SK-N-SH (cell line): ENCODE measurements around the gene SCGB1D2. TPM values are rescaled to one million over a fixed set of nuclear protein-coding genes. Genes with fewer than 3 reads are reported as not detected.
A peak's percentile ranks its signal among the peaks of the same experiment; 100 is the strongest.
"Not testable (repeated sequence)": the region's sequence is repeated elsewhere in the genome, so short reads cannot be mapped to it uniquely, and the experiment has no call there.

ENCODE experiments used
- CTCF ChIA-PET: fragments of 300-600, 350-600 bp; formaldehyde crosslinking; extraction: SDS; loops from one replicate; lab custom pipeline; 2021; lab: Yijun Ruan, JAX
- POLR2A ChIA-PET: fragments of 350-600 bp; sonication (Branson Sonifier 250); formaldehyde crosslinking; extraction: SDS; loops from one replicate; lab custom pipeline; 2020; ENCODE audit warnings: antibody characterized with exemption, inconsistent platforms; lab: Yijun Ruan, JAX
- DNase-seq: peaks from one replicate; pipeline ENCODE4 v3.0.0; 2012
- H2AFZ ChIP-seq: fragments of 200-600 bp; sonication (generic); 2 replicates; pipeline ENCODE4 v1.8.1; 2016; ENCODE audit warnings: antibody characterized with exemption, mild to moderate bottlenecking, low read depth
- H3F3A ChIP-seq: fragments of 200-600 bp; sonication (generic); replicated peaks from 2 replicates; pipeline ENCODE3; 2016; ENCODE audit warnings: antibody characterized with exemption, mild to moderate bottlenecking; ENCODE audit not compliant: insufficient read depth
- H3K27ac ChIP-seq, 2 experiments: fragments of 200-500 bp in 1 of 2; fragments of 200-600 bp in 1 of 2; sonication (Bioruptor generic) in 1 of 2; sonication (generic), shearing (Covaris generic) in 1 of 2; 2 replicates each; pipeline versions ENCODE4 v1.5.1 to v1.6.1; 2014 to 2016; ENCODE audit warnings: low read depth in 2 of 2, inconsistent platforms in 1 of 2, low read length in 1 of 2, mild to moderate bottlenecking in 1 of 2, mixed read lengths in 1 of 2
- H3K27me3 ChIP-seq: fragments of 200-600 bp; sonication (generic), shearing (Covaris generic); 2 replicates; pipeline ENCODE4 v1.6.1; 2016; ENCODE audit warnings: mixed run types; ENCODE audit not compliant: insufficient read depth
- H3K36me3 ChIP-seq, 2 experiments: fragments of 200-500 bp in 1 of 2; fragments of 200-600 bp in 1 of 2; sonication (Bioruptor generic) in 1 of 2; sonication (generic) in 1 of 2; replicated peaks in 1 of 2; 2 replicates each; pipeline versions ENCODE3 to v1.5.1; 2014 to 2016; ENCODE audit warnings: low read length in 1 of 2, mild to moderate bottlenecking in 1 of 2; ENCODE audit not compliant: insufficient read depth in 2 of 2, control insufficient read depth in 1 of 2
- H3K4me1 ChIP-seq, 2 experiments: fragments of 200-500 bp in 1 of 2; fragments of 200-600 bp in 1 of 2; sonication (Bioruptor generic) in 1 of 2; sonication (generic), shearing (Covaris generic) in 1 of 2; 2 replicates each; pipeline versions ENCODE4 v1.5.1 to v1.6.1; 2014 to 2016; ENCODE audit warnings: low read depth in 1 of 2, low read length in 1 of 2, mixed run types in 1 of 2; ENCODE audit not compliant: insufficient read depth in 2 of 2, control insufficient read depth in 1 of 2
- H3K4me2 ChIP-seq: fragments of 200-600 bp; sonication (generic), shearing (Covaris generic); 2 replicates; pipeline ENCODE4 v1.6.1; 2017; ENCODE audit warnings: mixed run types
- H3K4me3 ChIP-seq, 2 experiments: fragments of 200-500 bp in 1 of 2; fragments of 200-600 bp in 1 of 2; sonication (Bioruptor generic) in 1 of 2; sonication (generic), shearing (Covaris generic) in 1 of 2; 2 replicates each; pipeline versions ENCODE4 v1.5.1 to v1.8.1; 2014 to 2016; ENCODE audit warnings: low read depth in 2 of 2, inconsistent platforms in 1 of 2, low read length in 1 of 2, mild to moderate bottlenecking in 1 of 2, mixed read lengths in 1 of 2, moderate library complexity in 1 of 2
- H3K79me2 ChIP-seq: fragments of 200-600 bp; sonication (generic); 2 replicates; pipeline ENCODE4 v1.8.1; 2017; ENCODE audit warnings: mild to moderate bottlenecking; ENCODE audit not compliant: insufficient read depth
- H3K9ac ChIP-seq: fragments of 200-600 bp; sonication (generic); 2 replicates; pipeline ENCODE4 v1.6.1; 2017; ENCODE audit warnings: mixed run types
- H3K9me2 ChIP-seq: fragments of 200-600 bp; sonication (generic); 2 replicates; pipeline ENCODE4 v1.6.1; 2017; ENCODE audit warnings: mixed run types
- H3K9me3 ChIP-seq: fragments of 200-600 bp; sonication (generic); 2 replicates; pipeline ENCODE4 v1.6.1; 2017; ENCODE audit warnings: mixed run types, mild to moderate bottlenecking, moderate library complexity
- H4K20me1 ChIP-seq: fragments of 200-600 bp; sonication (generic); 2 replicates; pipeline ENCODE4 v1.6.1; 2017; ENCODE audit warnings: mild to moderate bottlenecking, mixed run types; ENCODE audit not compliant: insufficient read depth
- CHD2 ChIP-seq: fragments of 150-350 bp; IDR thresholded peaks from 2 replicates; pipeline ENCODE4 v1.6.1; 2018; ENCODE audit warnings: low read length; ENCODE audit not compliant: partially characterized antibody
- ELF1 ChIP-seq: IDR thresholded peaks from 2 replicates; pipeline ENCODE4 v1.4.0; 2012
- EP300 ChIP-seq, 2 experiments: IDR thresholded peaks; 2 replicates each; pipeline versions ENCODE4 v1.4.0 to v1.6.1; 2012; ENCODE audit warnings: borderline replicate concordance in 1 of 2, low read depth in 1 of 2, low read length in 1 of 2
- FOXJ3 ChIP-seq: sonication (generic); formaldehyde crosslinking; IDR thresholded peaks from 2 replicates; pipeline ENCODE4 v1.5.1; 2020; ENCODE audit warnings: mild to moderate bottlenecking, missing genetic modification reagents
- FOXM1 ChIP-seq: IDR thresholded peaks from 2 replicates; pipeline ENCODE4 v1.4.0; 2012; ENCODE audit warnings: low read depth, mild to moderate bottlenecking
- GATA2 ChIP-seq: sonication (generic); formaldehyde crosslinking; IDR thresholded peaks from 2 replicates; pipeline ENCODE4 v1.5.0; 2020; ENCODE audit warnings: mild to moderate bottlenecking, missing genetic modification reagents
- MAX ChIP-seq: IDR thresholded peaks from 2 replicates; pipeline ENCODE4 v1.4.0; 2012; ENCODE audit warnings: low read depth
- MEF2A ChIP-seq: IDR thresholded peaks from 2 replicates; pipeline ENCODE4 v1.4.0; 2012; ENCODE audit warnings: low read depth, borderline replicate concordance
- MXI1 ChIP-seq: IDR thresholded peaks from 2 replicates; pipeline ENCODE4 v1.6.1; 2012; ENCODE audit warnings: mild to moderate bottlenecking, low read depth, low read length, improper control_type of control experiment
- NFIC ChIP-seq: IDR thresholded peaks from 2 replicates; pipeline ENCODE4 v1.4.0; 2012; ENCODE audit warnings: borderline replicate concordance
- PBX3 ChIP-seq: IDR thresholded peaks from 2 replicates; pipeline ENCODE4; 2012
- POLR2AphosphoS5 ChIP-seq: IDR thresholded peaks from 2 replicates; pipeline ENCODE4 v1.6.1; 2012; ENCODE audit warnings: low read depth, low read length
- RAD21 ChIP-seq: IDR thresholded peaks from 2 replicates; pipeline ENCODE4 v1.6.1; 2012; ENCODE audit warnings: mild to moderate bottlenecking, low read length
- REST ChIP-seq: IDR thresholded peaks from 2 replicates; pipeline ENCODE4 v1.6.1; 2012; ENCODE audit warnings: mild to moderate bottlenecking, low read depth, low read length, moderate library complexity
- RXRA ChIP-seq: IDR thresholded peaks from 2 replicates; pipeline ENCODE4 v1.4.0; 2012; ENCODE audit warnings: low read depth, mild to moderate bottlenecking, borderline replicate concordance
- SIN3A ChIP-seq: IDR thresholded peaks from 2 replicates; pipeline ENCODE4 v1.6.1; 2012; ENCODE audit warnings: low read depth, mild to moderate bottlenecking, low read length, moderate library complexity, borderline replicate concordance
- SMC3 ChIP-seq: IDR thresholded peaks from 2 replicates; pipeline ENCODE4 v1.6.1; 2012; ENCODE audit warnings: low read depth, low read length, improper control_type of control experiment
- TAF1 ChIP-seq: IDR thresholded peaks from 2 replicates; pipeline ENCODE4 v1.6.1; 2012; ENCODE audit warnings: low read depth, mild to moderate bottlenecking, low read length, moderate library complexity, borderline replicate concordance
- TCF12 ChIP-seq: IDR thresholded peaks from 2 replicates; pipeline ENCODE4 v1.4.0; 2012
- USF2 ChIP-seq: fragments of 150-350 bp; IDR thresholded peaks from 2 replicates; pipeline ENCODE4 v1.6.1; 2017; ENCODE audit warnings: antibody characterized with exemption, low read length, low read depth, borderline replicate concordance
- WGBS: methylation state at CpG from one replicate; pipeline ENCODE4 v1.1.6; 2017; ENCODE audit warnings: low lambda C conversion rate; 5-methylcytosine and 5-hydroxymethylcytosine counted together
- polyA plus RNA-seq, 3 experiments: library from polyadenylated mRNA; depleted of rRNA; stranded (reverse); fragments of >200 nt; gene quantifications; 2 replicates each; pipeline ENCODE4 v1.2.3, GENCODE V29; 2012

SCGB1D2 gene
- not detected in 2 replicates for polyA plus RNA-seq (2012; rRNA removed)
- not detected in 2 replicates for polyA plus RNA-seq (2012; cell fraction: cytosol; rRNA removed)
- polyA plus RNA-seq (2012; cell fraction: nucleus; rRNA removed), result not detected in 2 replicates

- no peak within 1 kb of the TSS for H3K9ac ChIP-seq
- TF ChIP-seq EP300 (IDR thresholded peaks at IDR 0.05; ENCODE audit: borderline replicate concordance in 1 of 2, low read depth in 1 of 2, low read length in 1 of 2) (no peak), MEF2A (no peak), TCF12 (no peak), POLR2AphosphoS5 (no peak), SIN3A (no peak), ELF1 (no peak), FOXJ3 (CRISPR knock-in tag) (no peak), CHD2 (no peak), GATA2 (CRISPR knock-in tag) (no peak), PBX3 (no peak), MXI1 (no peak), USF2 (no peak), TAF1 (no peak), NFIC (no peak), SMC3 (no peak), MAX (no peak), RAD21 (no peak), RXRA (no peak)
- H3K9me2 ChIP-seq, result no peaks in the 10 kb centered on the region
- no peaks in the 10 kb centered on the region; the same call in 1 of the 2 replicates for H3K27me3 ChIP-seq
- no peaks in the 10 kb centered on the region for H3K36me3 ChIP-seq
- no peaks in the 10 kb centered on the region; a peak in 1 of 4 replicates for H3K4me1 ChIP-seq
- CTCF ChIA-PET, result interaction anchor here (1.3 to 2.2 kb wide), 4 partner anchors 24 to 73 kb away, joined by 3 to 13 read pairs (median 4); no protein-coding TSS in a partner anchor
- H3F3A ChIP-seq, result no peaks in the 10 kb centered on the region
- POLR2A ChIA-PET, result no interaction called here
- H3K4me2 ChIP-seq, result no peak within 1 kb of the TSS
- no peaks in the 10 kb centered on the region for H3K9me3 ChIP-seq
- no peak within 1 kb of the TSS for H3K27ac ChIP-seq
- no peak within 1 kb of the TSS for H2AFZ ChIP-seq
- 3% methylated on average over 3 of the region's 3 CpGs for WGBS
- H3K79me2 ChIP-seq, result no peaks in the 10 kb centered on the region
- H4K20me1 ChIP-seq, result no peaks in the 10 kb centered on the region
- DNase-seq, result peak; percentile 6
- H3K4me3 ChIP-seq, result no peak within 1 kb of the TSS
These were observed at the start of gene SCGB1D2 for GRCh38 chr11:62242021-62242420. TSS of gene SCGB1D2 (plus strand) at chr11:62242239. CDS start at chr11:62242308, 69 bp downstream.

- ChIA-PET POLR2A (no interaction called here), CTCF (interaction anchor here (1.2 kb wide), 1 partner anchor 22 kb away, joined by 3 read pairs; no protein-coding TSS in a partner anchor)
- TF ChIP-seq REST (peak; percentile 93), FOXM1 (no peak)
- Histone ChIP-seq H3K79me2 (no peaks in the 10 kb centered on the region), H3K4me2 (no peak overlapping the region), H3K9ac (no peak overlapping the region), H3K4me1 (no peaks in the 10 kb centered on the region; a peak in 1 of 4 replicates), H2AFZ (no peak overlapping the region), H3K9me2 (no peaks in the 10 kb centered on the region), H3F3A (no peaks in the 10 kb centered on the region), H3K4me3 (no peak overlapping the region), H4K20me1 (no peaks in the 10 kb centered on the region), H3K36me3 (no peaks in the 10 kb centered on the region), H3K27me3 (peaks cover 22% of the 10 kb centered on the region), H3K9me3 (no peaks in the 10 kb centered on the region), H3K27ac (no peak overlapping the region)
- no peak for DNase-seq
- WGBS, result 42% methylated on average over 4 of the region's 4 CpGs
These were observed 48.1 kb upstream of the SCGB1D2 start for GRCh38 chr11:62193952-62194351.

GRCh38 chr11:62195010-62195409 lies 47.0 kb upstream of the SCGB1D2 start:
- H4K20me1 ChIP-seq, CTCF ChIA-PET, H3K9me3 ChIP-seq, POLR2A ChIA-PET, H3K4me2 ChIP-seq, H3K9ac ChIP-seq, H3K36me3 ChIP-seq, H2AFZ ChIP-seq, DNase-seq, H3K79me2 ChIP-seq, H3K4me3 ChIP-seq, H3K4me1 ChIP-seq, H3K9me2 ChIP-seq, H3F3A ChIP-seq, H3K27ac ChIP-seq: not testable (repeated sequence)
- peaks cover 11% of the 10 kb centered on the region; the same call in 1 of the 2 replicates for H3K27me3 ChIP-seq
- WGBS, result 10% methylated on average over 3 of the region's 9 CpGs
